ENCODE measurements around the gene KRTAP19-2. TPM values are rescaled to one million over a fixed set of nuclear protein-coding genes. Genes with fewer than 3 reads are reported as not detected.

KRTAP19-2 gene
- total RNA-seq, 1 experiment from 2014 or later, result not detected

- H3K9me3 ChIP-seq (ENCODE audit: control insufficient read depth in 1 of 2, insufficient read depth in 1 of 2, low read depth in 1 of 2, low read length in 2 of 2), result peaks cover under 1 to 23% of the 10 kb centered on the region in 2 experiments; a peak in 3 of 4 replicates
- ATAC-seq (no peak), DNase-seq (ENCODE audit: low read depth, low spot score) (no peak)
- H3K4me1 ChIP-seq (ENCODE audit: control insufficient read depth in 1 of 2, insufficient read depth in 2 of 2, low read length in 2 of 2), result no peaks in the 10 kb centered on the region
- intact Hi-C loops (cut with micrococcal nuclease), result no loop called here
- no peak overlapping the region for H3K9ac ChIP-seq (ENCODE audit: low read length)
- ChIA-PET POLR2A (no interaction called here), RAD21 (ENCODE audit: low non-redundant PET in 1 of 2, low total read pairs in 2 of 2, uncharacterized antibody in 2 of 2, unreplicated experiment in 2 of 2) (no interaction called here), CTCF (no interaction called here)
- H3K27me3 ChIP-seq (ENCODE audit: insufficient read depth, low read length), result no peaks in the 10 kb centered on the region
- H3K79me2 ChIP-seq (ENCODE audit: insufficient read depth, low read length), result no peaks in the 10 kb centered on the region
- no peaks in the 10 kb centered on the region for H3K36me3 ChIP-seq (ENCODE audit: control insufficient read depth in 1 of 2, insufficient read depth in 2 of 2, low read length in 2 of 2)
- H3K27ac ChIP-seq (ENCODE audit: low read depth, low read length), result no peak overlapping the region
- no peaks in the 10 kb centered on the region for H3K9me2 ChIP-seq (ENCODE audit: insufficient read depth)
- H3K4me3 ChIP-seq (replicated peaks in 1 of 2; ENCODE audit: low read depth in 1 of 2, low read length in 2 of 2), result no peak overlapping the region
- TF ChIP-seq SIN3A (IDR thresholded peaks at IDR 0.05; ENCODE audit: low read depth) (no peak), SRF (IDR thresholded peaks at IDR 0.05; ENCODE audit: low read depth) (no peak), FOSL1 (IDR thresholded peaks at IDR 0.05; ENCODE audit: low read depth) (no peak), TCF7L2 (IDR thresholded peaks at IDR 0.05; ENCODE audit: borderline replicate concordance, extremely low read depth, insufficient read depth, insufficient read length) (no peak), CBX3 (IDR thresholded peaks at IDR 0.05; ENCODE audit: low read depth) (no peak), RAD21 (IDR thresholded peaks at IDR 0.05; ENCODE audit: low read depth) (no peak), POLR2A (IDR thresholded peaks at IDR 0.05; ENCODE audit: borderline replicate concordance, extremely low read depth, insufficient read depth, insufficient read length) (no peak), CTCF (IDR thresholded peaks at IDR 0.05 in 2 of 3, conservative IDR thresholded peaks at IDR 0.05 in 1 of 3; ENCODE audit: borderline replicate concordance in 1 of 3, insufficient read depth in 1 of 3, low read depth in 2 of 3, low read length in 2 of 3) (no peak), SP1 (IDR thresholded peaks at IDR 0.05; ENCODE audit: low read depth) (no peak), ELF1 (IDR thresholded peaks at IDR 0.05; ENCODE audit: borderline replicate concordance, low read depth) (no peak), ZFX (IDR thresholded peaks at IDR 0.05) (no peak), EZH2 (IDR thresholded peaks at IDR 0.05) (no peak), CEBPB (IDR thresholded peaks at IDR 0.05; ENCODE audit: low read depth) (no peak), EGR1 (IDR thresholded peaks at IDR 0.05; ENCODE audit: low read depth) (no peak), ZNF274 (IDR thresholded peaks at IDR 0.05; ENCODE audit: low read depth, low read length) (no peak)
- H4K20me1 ChIP-seq (ENCODE audit: insufficient read depth), result no peaks in the 10 kb centered on the region
- no peak overlapping the region for H3K4me2 ChIP-seq (ENCODE audit: low read length)
- BruUV-seq (replicated peaks), result no TSS peak
- no peak overlapping the region for H2AFZ ChIP-seq (ENCODE audit: low read depth, low read length, poor library complexity, severe bottlenecking)
These were observed 18.1 kb downstream of the KRTAP19-2 start for GRCh38 chr21:30468900-30469714.
